Measurements from ENCODE around the gene CIAO1.
"Not testable (repeated sequence)": the region's sequence is repeated elsewhere in the genome, so short reads cannot be mapped to it uniquely, and the experiment has no call there.

CIAO1 gene

DNA sequence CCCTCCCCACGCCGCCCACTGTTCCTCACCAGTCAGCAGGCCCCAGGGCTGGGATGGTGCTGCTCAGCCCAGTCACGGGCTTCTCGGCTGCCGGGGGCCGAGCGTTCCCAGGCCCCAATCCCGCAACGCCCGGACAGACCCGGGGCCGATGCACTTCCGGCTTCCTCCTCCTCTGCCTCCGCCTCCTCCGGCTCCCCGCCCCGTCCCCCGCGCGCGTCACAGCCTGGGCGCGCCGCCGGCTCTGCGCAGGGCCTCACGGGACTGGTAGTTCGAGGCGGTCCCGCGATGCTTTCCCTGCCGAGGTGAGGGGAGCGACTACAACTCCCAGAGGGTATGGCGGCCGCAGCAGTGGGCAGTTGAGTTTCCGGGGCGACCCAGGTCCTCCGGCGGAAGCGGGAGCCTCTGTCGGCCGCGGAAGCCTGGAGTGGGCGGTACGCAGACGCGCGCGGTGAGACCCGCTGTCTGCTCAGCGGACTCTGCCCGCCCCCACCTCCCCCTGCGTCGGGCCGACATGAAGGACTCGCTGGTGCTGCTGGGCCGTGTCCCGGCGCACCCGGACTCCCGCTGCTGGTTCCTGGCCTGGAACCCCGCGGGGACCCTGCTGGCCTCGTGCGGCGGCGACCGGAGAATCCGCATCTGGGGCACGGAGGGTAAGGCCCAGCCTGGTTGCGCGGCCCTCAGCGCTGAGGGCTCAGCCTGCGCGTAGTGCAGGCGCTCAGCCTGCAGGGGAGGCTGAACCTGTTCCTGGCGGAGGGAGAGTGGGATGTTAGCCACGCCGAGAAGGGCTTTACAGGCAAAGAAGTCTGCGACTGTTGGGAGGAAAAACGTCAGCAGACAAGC is at the start of gene CIAO1, which contains the start of gene TMEM127:
TSS of gene CIAO1 (plus strand) at position 386 of the 840 bp plus-strand sequence. CDS start at position 512, 126 bp downstream.
TSS of gene TMEM127 (minus strand) at position 158 of the 840 bp plus-strand sequence. CDS start 616 bp downstream, outside the sequence.
- DNase-seq: peak; percentile 98

- no peak for DNase-seq
These were observed 47.4 kb upstream of the CIAO1 start for GRCh38 chr2:96218508-96219131.

- not testable (repeated sequence) for DNase-seq
These were observed 46.1 kb upstream of the CIAO1 start for GRCh38 chr2:96219959-96220358.

GRCh38 chr2:96221106-96221505 is 44.9 kb upstream of the CIAO1 start:
- DNase-seq: not testable (repeated sequence)

DNA sequence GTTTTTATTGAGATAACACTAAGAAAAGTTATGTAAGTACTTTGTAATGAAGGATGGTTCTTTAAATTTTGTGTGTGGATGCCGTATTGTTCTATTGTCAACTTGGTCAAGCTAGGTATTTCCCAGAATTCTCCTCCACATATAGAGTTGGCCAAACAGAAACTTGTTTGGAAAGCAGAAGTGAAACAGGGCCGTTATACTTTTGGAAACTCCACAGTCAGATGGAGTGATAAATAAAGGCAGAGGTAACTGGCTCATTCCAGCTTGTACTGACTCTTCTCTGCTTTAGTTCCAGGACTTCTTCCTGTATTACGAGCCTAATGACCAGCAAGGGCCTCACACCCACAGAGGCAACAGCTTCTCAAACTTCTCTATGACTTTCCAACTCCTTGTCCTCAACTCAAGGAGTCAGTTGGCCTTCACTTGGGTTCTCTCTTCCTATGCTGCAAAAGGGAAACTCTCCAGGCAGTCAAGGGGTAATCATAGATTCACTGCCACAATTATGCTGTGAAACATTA is 41.0 kb upstream of the CIAO1 start:
- DNase-seq: peak in 1 of 2 donors; percentile 18

DNA sequence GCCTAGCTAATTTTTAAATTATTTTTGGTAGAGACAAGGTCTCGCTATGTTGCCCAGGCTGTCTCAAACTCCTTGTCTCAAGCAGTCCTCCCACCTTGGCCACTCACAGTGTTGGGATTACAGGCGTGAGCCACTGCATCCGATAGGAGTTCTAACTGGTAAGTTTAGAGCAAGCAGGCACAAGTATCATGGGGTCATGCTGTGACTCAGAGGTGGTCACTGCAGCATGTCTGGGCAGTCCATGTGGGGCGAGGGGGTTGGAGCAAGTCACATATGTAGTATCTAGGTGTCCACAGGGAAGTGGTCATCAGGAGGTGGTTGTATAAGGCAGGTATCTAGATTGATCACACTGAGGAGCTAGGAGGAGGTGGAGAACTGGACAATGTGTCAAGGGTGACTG is 34.7 kb upstream of the CIAO1 start:
- no peak for DNase-seq

GRCh38 chr2:96233436-96233835 is 32.6 kb upstream of the CIAO1 start:
- no peak for DNase-seq

- no peak for DNase-seq
These were observed 32.1 kb upstream of the CIAO1 start for GRCh38 chr2:96233880-96234316.

DNA sequence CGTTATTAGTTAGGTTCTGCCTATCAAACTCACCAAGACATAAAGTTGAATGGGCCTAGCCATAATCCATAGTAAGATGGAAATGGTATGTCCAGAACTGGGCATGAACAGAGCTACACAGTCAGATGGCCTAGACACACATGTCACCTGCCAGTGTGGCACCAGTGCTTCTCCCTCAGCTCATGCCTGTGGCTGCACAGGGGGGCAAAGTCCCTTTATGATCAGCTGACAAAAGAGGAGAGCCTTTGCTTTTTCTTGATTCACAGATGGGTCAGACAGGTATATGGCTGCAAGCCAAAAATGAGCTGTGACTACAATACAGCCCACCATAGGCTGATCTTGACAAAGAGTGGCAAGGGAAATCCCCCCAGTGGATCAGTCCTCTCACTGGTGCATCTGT is 29.1 kb upstream of the CIAO1 start:
- DNase-seq: no peak

- no peak for DNase-seq
These were observed 27.8 kb upstream of the CIAO1 start for GRCh38 chr2:96238266-96238665.

GRCh38 chr2:96239091-96239490 is 26.9 kb upstream of the CIAO1 start:
- DNase-seq: no peak

GRCh38 chr2:96239745-96240264 is 26.2 kb upstream of the CIAO1 start:
- DNase-seq: no peak

DNA sequence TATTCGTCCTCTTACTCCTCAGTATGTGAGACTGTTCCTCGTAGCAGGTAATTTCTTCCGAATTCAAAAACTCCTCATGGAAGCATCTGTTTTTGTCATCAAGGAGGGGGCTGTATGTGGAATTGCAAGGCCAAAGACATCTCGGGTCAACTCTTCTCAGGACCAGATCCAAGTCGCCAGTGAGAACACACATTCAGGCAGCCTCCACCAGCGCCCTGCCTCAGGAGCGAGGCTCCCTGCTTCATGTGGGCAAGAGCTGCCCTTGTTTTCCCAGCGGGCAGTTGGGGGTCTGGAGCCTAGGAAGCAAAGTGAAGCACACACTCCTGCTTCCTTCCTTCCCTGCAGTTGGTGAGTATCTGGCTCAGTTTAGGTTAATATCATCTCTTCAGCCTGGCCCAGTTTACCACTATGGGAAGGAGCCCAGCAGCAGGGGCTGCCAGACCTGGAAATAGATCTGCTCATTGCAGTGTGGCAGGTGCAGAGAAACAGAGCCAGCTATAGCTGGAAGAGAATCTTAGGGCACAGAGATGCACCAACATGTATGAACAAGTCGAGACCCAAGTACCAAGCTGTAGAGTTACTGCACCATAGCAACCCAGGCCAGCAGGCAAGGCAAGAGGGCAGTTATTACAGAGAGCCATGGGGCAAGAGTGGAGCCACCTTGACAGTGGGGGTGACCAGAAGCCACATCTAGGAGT is 25.5 kb upstream of the CIAO1 start:
- no peak for DNase-seq

DNA sequence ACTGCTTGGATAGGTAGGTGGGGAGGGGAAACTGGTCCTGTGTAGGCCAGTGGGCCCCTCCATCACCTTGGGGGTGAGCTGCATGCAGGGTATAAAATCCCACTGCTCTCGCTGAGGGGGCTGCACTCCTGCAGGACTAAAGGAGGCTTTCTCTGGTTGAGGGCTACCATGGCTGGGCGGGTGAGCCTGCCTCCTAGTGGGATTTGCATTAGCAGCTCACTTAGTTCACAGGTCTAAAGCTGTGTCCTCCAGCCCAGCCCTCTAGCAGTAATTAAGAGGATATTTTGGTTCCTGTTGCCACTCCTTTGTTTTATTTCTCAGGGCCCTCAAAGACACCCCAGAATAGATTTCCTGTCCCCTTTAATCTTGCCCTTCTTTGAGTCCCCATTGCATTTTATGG is 24.8 kb upstream of the CIAO1 start:
- DNase-seq: no peak

GRCh38 chr2:96241900-96242611 is 24.0 kb upstream of the CIAO1 start:
- DNase-seq: peak; percentile 72 to 77

DNA sequence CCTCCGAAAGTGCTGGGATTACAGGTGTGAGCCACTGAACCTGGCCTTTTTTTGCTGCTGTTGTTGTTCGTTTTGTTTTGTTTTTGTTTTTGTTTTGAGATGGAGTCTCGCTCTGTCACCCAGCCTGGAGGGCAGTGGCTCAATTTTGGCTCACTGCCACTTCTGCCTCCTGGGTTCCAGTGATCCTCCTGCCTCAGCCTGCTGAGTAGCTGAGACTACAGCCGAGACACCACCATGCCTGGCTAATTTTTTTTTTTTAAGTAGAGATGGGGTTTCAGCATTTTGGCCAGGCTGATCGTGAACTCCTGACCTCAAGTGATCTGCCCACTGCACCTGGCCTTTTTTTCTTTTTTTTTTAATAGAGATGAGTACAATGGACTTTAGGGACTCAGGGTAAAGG is 22.2 kb upstream of the CIAO1 start:
- no peak for DNase-seq

DNA sequence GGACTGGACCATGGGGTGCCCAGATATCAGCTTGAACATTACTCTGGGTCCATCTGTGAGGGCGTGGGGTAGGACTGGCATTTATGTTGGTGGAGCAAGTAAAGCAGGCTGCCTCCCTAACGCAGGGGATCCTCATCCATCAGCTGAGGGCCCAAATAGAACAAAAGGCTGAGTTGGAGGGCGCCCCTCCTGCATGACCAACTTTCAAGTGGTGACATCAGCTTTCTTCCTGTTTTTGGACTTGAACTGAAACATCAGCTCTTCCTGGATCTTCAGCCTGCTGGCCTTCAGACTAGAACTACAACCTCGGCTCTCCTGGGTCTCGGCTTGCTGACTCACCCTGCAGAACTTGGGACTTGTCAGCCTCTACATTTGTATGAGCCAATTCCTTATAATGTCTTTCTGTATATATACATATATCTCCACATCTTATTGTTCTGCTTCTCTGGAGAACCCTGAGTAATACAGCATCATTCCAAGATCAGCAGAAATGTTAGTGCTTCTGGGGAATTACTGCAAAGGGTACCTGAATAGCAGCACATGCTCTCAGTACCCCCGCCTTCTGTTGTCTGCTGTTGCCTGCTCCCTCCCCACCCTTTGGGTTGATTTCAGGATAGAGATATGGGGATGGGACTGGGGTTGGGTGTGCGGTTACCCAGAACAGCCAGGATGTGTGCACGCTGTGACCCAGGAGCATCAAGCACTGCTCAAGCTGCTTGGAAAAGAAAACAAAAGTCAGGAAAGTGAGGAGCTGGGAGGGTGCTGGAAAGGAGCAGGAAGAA is 20.2 kb upstream of the CIAO1 start:
- peak in 1 of 2 donors; percentile 70 for DNase-seq

- DNase-seq: no peak
These were observed 19.0 kb upstream of the CIAO1 start for GRCh38 chr2:96247009-96247408.

DNA sequence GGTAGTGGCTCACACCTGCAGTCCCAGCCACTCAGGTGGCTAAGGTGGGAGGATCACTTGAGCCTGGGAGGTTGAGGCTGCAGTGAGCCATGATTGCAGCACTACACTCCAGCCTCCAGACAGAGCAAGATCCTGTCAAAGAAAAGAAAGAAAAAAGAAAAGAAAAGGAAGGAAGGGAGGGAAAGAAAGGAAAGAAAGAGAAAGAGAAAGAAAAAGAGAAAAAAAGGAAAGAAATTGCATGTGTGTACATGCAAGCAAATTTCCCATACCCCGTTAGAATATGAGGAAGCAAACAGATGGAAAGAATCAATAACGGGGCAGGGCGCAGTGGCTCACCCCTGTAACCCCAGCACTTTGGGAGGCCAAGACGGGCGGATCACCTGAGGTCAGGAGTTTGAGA is 18.1 kb upstream of the CIAO1 start:
- DNase-seq: no peak

DNA sequence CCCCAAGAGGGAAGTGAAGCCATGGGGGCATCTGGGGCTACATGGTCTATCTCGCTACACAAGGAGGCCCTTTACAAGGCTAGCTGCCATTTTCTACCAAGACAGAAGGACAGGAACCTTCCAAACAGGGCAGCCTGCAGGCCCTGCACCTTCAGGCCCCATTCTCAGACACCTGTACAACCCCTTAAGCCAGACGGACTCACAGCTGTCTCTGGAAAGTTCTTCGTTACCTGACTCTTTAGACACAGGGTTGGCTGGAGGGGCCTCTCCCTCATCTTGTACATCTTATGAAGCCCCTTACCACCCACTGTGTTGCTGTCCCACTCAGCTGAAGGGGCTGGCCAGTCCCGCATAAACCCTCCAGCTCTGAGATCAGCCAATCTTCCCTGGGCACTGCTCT is 17.4 kb upstream of the CIAO1 start:
- DNase-seq: no peak

DNA sequence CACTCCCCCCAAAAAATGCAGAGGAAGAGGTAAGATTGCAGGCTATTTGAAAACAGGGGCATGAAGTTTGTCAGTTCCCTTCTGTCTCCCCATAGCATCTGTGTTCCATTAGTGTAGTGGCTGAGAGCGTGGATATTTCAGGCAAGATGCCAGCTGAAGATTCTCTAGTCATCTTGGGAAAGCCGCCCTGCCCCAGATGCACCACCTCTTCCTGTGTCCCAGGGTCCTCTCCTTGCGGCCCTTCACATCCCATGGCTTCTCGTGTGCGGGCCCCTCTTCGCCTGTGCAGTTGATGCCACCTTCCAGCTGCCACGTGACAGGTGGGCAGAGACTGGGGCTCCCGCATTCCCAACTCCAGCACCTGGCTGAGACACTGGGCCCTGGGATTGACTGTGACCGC is 16.4 kb upstream of the CIAO1 start:
- DNase-seq: no peak

- DNase-seq: no peak
These were observed 15.8 kb upstream of the CIAO1 start for GRCh38 chr2:96250188-96250587.
